BJ (cell line): ENCODE results near the gene KIF1B. TPM values are rescaled to one million over a fixed set of nuclear protein-coding genes. Genes with fewer than 3 reads are reported as not detected.
"Not testable (repeated sequence)": the region's sequence is repeated elsewhere in the genome, so short reads cannot be mapped to it uniquely, and the experiment has no call there.

ENCODE experiments used
- CTCF ChIA-PET: fragments of 350-600 bp; formaldehyde crosslinking; extraction: SDS; loops from one replicate; lab custom pipeline; 2021; ENCODE audit warnings: antibody characterized with exemption, inconsistent platforms; lab: Yijun Ruan, JAX
- POLR2A ChIA-PET: fragments of 300-600 bp; sonication (Branson Sonifier 250); formaldehyde crosslinking; extraction: SDS; loops from one replicate; lab custom pipeline; 2021; ENCODE audit warnings: antibody characterized with exemption; lab: Charles Lee
- DNase-seq: peaks from one replicate; pipeline ENCODE4 v3.0.0-alpha.2; 2011; ENCODE audit warnings: low read depth
- H3K27me3 ChIP-seq: 2 replicates; pipeline ENCODE4 v1.6.0; 2011; ENCODE audit warnings: low read length; ENCODE audit not compliant: control insufficient read depth, insufficient read depth
- H3K36me3 ChIP-seq: 2 replicates; pipeline ENCODE4 v1.5.1; 2011; ENCODE audit warnings: low read length; ENCODE audit not compliant: control insufficient read depth, insufficient read depth
- H3K4me3 ChIP-seq: 2 replicates; pipeline ENCODE4 v1.5.1; 2011; ENCODE audit warnings: low read depth, mild to moderate bottlenecking, control low read depth, low read length
- CTCF ChIP-seq: IDR thresholded peaks from 2 replicates; pipeline ENCODE4 v1.5.1; 2011; ENCODE audit warnings: low read depth, mild to moderate bottlenecking, control low read depth, inconsistent platforms, low read length, moderate library complexity; ENCODE audit not compliant: insufficient read depth
- polyA plus RNA-seq: library from polyadenylated mRNA; depleted of rRNA; stranded (reverse); fragments of >200 nt; gene quantifications from 2 replicates; pipeline ENCODE4 v1.2.3, GENCODE V29; 2011

KIF1B gene
- polyA plus RNA-seq, 1 experiment: 11.8 TPM

DNA sequence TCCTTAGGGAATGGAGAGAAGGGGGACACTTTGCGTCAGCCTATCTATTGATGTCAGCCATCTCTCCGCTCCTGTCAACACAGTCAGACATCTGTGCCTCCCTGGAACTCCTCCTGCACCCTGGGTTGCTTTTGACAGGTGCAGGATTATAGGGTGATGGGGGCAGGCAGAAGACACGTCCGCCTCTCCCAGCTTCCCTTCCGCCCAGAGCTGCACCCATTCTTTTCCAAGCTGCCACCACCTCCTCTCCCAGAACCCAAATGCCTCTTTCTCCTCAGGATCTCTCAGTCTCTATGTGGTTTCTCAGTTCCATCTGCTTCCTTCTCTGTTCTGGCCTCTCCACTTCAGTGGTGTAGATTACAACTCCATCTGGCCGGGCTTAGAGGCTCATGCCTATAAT lies 17.1 kb upstream of the KIF1B start:
- ChIA-PET CTCF (interaction anchor here (0.7 to 2.8 kb wide), 3 partner anchors 16 to 249 kb away, joined by 3 to 14 read pairs (median 10); partner anchors contain the start of gene KIF1B), POLR2A (no interaction called here)
- Histone ChIP-seq H3K36me3 (no peaks in the 10 kb centered on the region), H3K4me3 (no peak overlapping the region), H3K27me3 (no peaks in the 10 kb centered on the region; the same call in 1 of the 2 replicates)
- TF ChIP-seq CTCF: no peak
- DNase-seq: no peak

- no peak for DNase-seq
- Histone ChIP-seq H3K27me3 (peaks cover 1% of the 10 kb centered on the region; the same call in 1 of the 2 replicates), H3K4me3 (no peak overlapping the region), H3K36me3 (no peaks in the 10 kb centered on the region)
- ChIA-PET POLR2A (interaction anchor here (0.6 kb wide), 1 partner anchor 208 kb away, joined by 7 read pairs; no protein-coding TSS in a partner anchor), CTCF (interaction anchor here (2.4 kb wide), 1 partner anchor 14 kb away, joined by 11 read pairs; the partner anchor contains the start of gene KIF1B)
- no peak for TF ChIP-seq CTCF
Measured at GRCh38 chr1:10195570-10195969, 14.8 kb upstream of the KIF1B start.

GRCh38 chr1:10196976-10197375 lies 13.4 kb upstream of the KIF1B start:
- H3K27me3 ChIP-seq: peaks cover 4% of the 10 kb centered on the region
- ChIA-PET CTCF (interaction anchor here (2.4 kb wide), 1 partner anchor 13 kb away, joined by 11 read pairs; the partner anchor contains the start of gene KIF1B), POLR2A (interaction anchor here (0.7 kb wide), 1 partner anchor 13 kb away, joined by 7 read pairs; no protein-coding TSS in a partner anchor)
- H3K4me3 ChIP-seq: no peak overlapping the region
- no peak for DNase-seq
- H3K36me3 ChIP-seq: no peaks in the 10 kb centered on the region
- no peak for TF ChIP-seq CTCF

- ChIA-PET POLR2A (no interaction called here), CTCF (interaction anchor here (1.1 to 2.8 kb wide), 2 partner anchors 9 to 138 kb away, joined by 3 to 23 read pairs; partner anchors contain the start of gene KIF1B)
- no peak for DNase-seq
- Histone ChIP-seq H3K4me3 (no peak overlapping the region), H3K36me3 (no peaks in the 10 kb centered on the region), H3K27me3 (peaks cover 4% of the 10 kb centered on the region)
- no peak for TF ChIP-seq CTCF
Measured at GRCh38 chr1:10200620-10201019, 9.8 kb upstream of the KIF1B start.

- CTCF ChIA-PET: interaction anchor here (1.9 kb wide), 1 partner anchor 134 kb away, joined by 4 read pairs; no protein-coding TSS in a partner anchor
- POLR2A ChIA-PET: no interaction called here
- Histone ChIP-seq H3K27me3 (peaks cover 4% of the 10 kb centered on the region), H3K4me3 (no peak overlapping the region), H3K36me3 (no peaks in the 10 kb centered on the region)
- no peak for TF ChIP-seq CTCF
- DNase-seq: no peak
Measured at GRCh38 chr1:10204003-10204642, 6.2 kb upstream of the KIF1B start.

DNA sequence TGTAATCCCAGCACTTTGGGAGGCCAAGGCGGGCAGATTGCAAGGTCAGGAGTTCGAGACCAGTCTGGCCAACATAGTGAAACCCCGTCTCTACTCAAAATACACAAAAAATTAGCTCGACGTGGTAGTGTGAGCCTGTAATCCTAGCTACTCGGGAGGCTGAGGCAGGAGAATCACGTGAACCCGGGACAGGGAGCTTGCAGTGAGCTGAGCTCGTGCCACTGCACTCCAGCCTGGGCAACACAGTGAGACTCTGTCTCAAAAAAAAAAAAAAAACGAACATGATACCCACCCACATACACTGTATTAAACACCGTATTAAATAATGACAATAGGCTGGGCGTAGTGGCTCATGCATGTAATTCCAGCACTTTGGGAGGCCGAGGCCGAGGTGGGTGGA lies 5.2 kb upstream of the KIF1B start:
- DNase-seq, H3K4me3 ChIP-seq, POLR2A ChIA-PET, H3K36me3 ChIP-seq, H3K27me3 ChIP-seq, CTCF ChIA-PET: not testable (repeated sequence)
